Spinal cord (tissue), 10 donors: Measurements from ENCODE around the gene DEFB129. TPM values are rescaled to one million over a fixed set of nuclear protein-coding genes. Genes with fewer than 3 reads are reported as not detected.
"Not testable (repeated sequence)": the region's sequence is repeated elsewhere in the genome, so short reads cannot be mapped to it uniquely, and the experiment has no call there.

Experiments used
- DNase-seq, 6 donors: peaks; one replicate each; pipeline versions ENCODE4 v3.0.0 to v3.0.0-alpha.2; 2013 to 2015; ENCODE audit warnings: low spot score in 6 of 6, low read depth in 4 of 6
- H3K27ac ChIP-seq: one replicate; pipeline ENCODE4 v1.5.1; 2013; ENCODE audit warnings: low read depth, low read length, control low read depth
- H3K27me3 ChIP-seq: one replicate; pipeline ENCODE4 v1.6.1; 2013; ENCODE audit warnings: low read length; ENCODE audit not compliant: control insufficient read depth, insufficient read depth
- H3K36me3 ChIP-seq: one replicate; pipeline ENCODE4 v1.6.1; 2013; ENCODE audit warnings: low read length; ENCODE audit not compliant: control insufficient read depth, insufficient read depth
- H3K4me1 ChIP-seq: one replicate; pipeline ENCODE4 v1.6.1; 2013; ENCODE audit warnings: low read length; ENCODE audit not compliant: control insufficient read depth, insufficient read depth
- H3K4me3 ChIP-seq: one replicate; pipeline ENCODE4 v1.5.1; 2013; ENCODE audit warnings: low read depth, low read length, control low read depth
- H3K9me3 ChIP-seq: one replicate; pipeline ENCODE4 v1.6.1; 2013; ENCODE audit warnings: low read length; ENCODE audit not compliant: control insufficient read depth, insufficient read depth
- WGBS: methylation state at CpG from one replicate; pipeline ENCODE4 v1.1.5; 2013; ENCODE audit warnings: missing lambda C conversion rate; ENCODE audit not compliant: insufficient coverage; 5-methylcytosine and 5-hydroxymethylcytosine counted together
- polyA plus RNA-seq, 2 donors: library from polyadenylated mRNA; unstranded; fragments of 120-200 nt; gene quantifications; one replicate each; pipeline ENCODE4 v1.2.1, GENCODE V29; 2013; ENCODE audit not compliant: insufficient read length in 2 of 2
- total RNA-seq, 2 donors: library from RNA; depleted of rRNA in 1 of 2; stranded (reverse); fragments of 120-200 nt in 1 of 2; fragments of >200 nt in 1 of 2; gene quantifications; one replicate each; pipeline versions ENCODE4 v1.2.3 to v1.2.4, GENCODE V29; 2013 to 2014
- donor health status: healthy.

Gene DEFB129
- total and polyA plus RNA-seq, 4 donors, result not detected

DNA sequence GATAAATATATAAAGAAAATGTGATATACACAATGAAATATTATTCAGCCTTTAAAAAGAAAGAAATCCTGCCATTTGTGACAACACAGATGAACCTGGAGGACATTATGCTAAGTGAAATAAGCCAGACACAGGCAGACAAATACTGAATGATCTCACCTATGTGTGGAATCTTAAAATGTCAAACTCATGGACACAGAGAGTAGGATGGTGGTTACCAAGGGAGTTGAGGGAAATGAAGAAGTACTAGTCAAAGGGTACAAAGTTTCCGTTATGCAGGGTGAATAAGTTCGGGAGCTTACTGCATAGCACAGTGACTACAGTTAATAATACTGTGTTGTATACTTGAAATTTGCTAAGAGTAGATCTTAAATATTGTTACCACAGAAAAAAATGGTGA is 15.8 kb downstream of the DEFB129 start:
- no peaks in the 10 kb centered on the region for H3K36me3 ChIP-seq
- H3K27ac ChIP-seq, result no peak overlapping the region
- WGBS, result no CpG with 5 or more reads among the region's 2 CpGs
- H3K4me1 ChIP-seq, result no peaks in the 10 kb centered on the region
- no peaks in the 10 kb centered on the region for H3K9me3 ChIP-seq
- DNase-seq, result no peak
- peaks cover 2% of the 10 kb centered on the region for H3K27me3 ChIP-seq
- no peak overlapping the region for H3K4me3 ChIP-seq

DNA sequence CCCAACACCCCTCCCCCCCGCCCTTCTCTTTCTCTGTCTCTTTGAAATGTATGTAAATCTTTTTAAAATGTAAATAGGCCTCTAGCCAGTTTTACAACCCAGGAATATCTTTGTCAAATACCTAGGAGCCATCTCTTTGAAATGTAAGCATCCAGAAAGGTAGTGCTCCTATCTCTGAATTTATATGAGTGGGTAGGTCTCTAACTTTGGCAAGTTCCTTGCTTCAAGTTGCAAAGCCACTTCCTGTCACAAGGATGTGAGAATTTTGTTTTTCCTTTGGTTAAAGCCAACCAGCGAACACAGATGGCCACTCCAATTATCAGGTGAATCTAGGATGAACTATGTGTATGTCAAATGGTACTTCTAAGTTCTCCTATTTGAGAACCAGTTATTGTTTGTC is 24.3 kb downstream of the DEFB129 start:
- H3K4me1 ChIP-seq, result no peaks in the 10 kb centered on the region
- H3K36me3 ChIP-seq, result no peaks in the 10 kb centered on the region
- no CpG with 5 or more reads among the region's 2 CpGs for WGBS
- H3K27me3 ChIP-seq, result no peaks in the 10 kb centered on the region
- H3K9me3 ChIP-seq, result no peaks in the 10 kb centered on the region
- H3K4me3 ChIP-seq, result no peak overlapping the region
- H3K27ac ChIP-seq, result no peak overlapping the region
- no peak for DNase-seq

DNA sequence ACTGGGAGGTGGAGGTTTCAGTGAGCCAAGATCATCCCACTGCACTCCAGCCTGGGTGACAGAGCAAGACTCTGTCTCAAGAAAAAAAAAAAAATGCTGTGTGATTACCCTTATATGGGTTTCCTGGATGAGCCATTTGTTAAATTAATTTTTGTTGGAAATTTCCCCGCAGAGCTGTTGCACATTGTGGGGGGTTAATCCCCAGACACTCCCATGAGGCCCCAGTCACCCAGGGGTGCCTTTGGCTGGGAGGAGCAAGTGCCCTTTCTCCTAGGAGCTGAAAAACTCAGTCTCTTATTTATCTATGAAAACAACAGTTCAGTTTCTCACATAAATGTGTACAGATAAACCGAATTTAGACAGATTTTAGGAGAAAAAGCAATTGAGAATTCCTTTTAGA is 25.7 kb downstream of the DEFB129 start:
- Histone ChIP-seq H3K9me3 (no peaks in the 10 kb centered on the region), H3K27me3 (no peaks in the 10 kb centered on the region), H3K27ac (no peak overlapping the region), H3K4me1 (no peaks in the 10 kb centered on the region), H3K4me3 (no peak overlapping the region), H3K36me3 (no peaks in the 10 kb centered on the region)
- no peak for DNase-seq
- no CpG with 5 or more reads among the region's 2 CpGs for WGBS

GRCh38 chr20:253447-253846 is 26.4 kb downstream of the DEFB129 start:
- DNase-seq, H3K27me3 ChIP-seq, H3K9me3 ChIP-seq, H3K27ac ChIP-seq, H3K4me1 ChIP-seq, H3K36me3 ChIP-seq, H3K4me3 ChIP-seq: not testable (repeated sequence)
- WGBS, result 73% methylated on average over 3 of the region's 6 CpGs

DNA sequence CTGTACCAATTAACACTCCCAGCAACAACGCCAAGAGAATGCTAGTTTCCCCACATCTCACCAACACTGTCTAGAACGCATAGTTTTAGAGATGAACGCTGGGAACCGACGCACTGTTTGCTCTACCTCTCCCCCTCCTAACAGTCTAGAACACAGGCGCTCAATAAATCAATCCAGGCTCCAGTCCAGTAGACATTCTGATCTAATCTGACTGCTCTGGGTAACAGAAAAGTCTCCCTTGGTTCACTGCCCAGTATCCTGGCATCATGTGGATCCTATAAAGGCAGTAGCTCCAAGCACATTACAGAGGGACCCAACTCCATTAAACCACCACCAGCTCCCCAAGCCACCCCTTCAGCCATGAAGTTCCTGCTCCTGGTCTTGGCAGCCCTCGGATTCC is 30.4 kb downstream of the DEFB129 start, which contains the start of gene DEFB132:
Gene DEFB132 (plus strand): TSS at position 306 of the 400 bp plus-strand sequence. CDS start 55 bp downstream, at position 361.
- WGBS, result 60% methylated on average over 6 of the region's 7 CpGs
- Histone ChIP-seq H3K4me3 (no peak within 1 kb of the TSS), H3K36me3 (no peaks in the 10 kb centered on the region), H3K27ac (no peak within 1 kb of the TSS), H3K4me1 (no peaks in the 10 kb centered on the region), H3K9me3 (no peaks in the 10 kb centered on the region), H3K27me3 (no peaks in the 10 kb centered on the region)
- DNase-seq, result no peak

GRCh38 chr20:258269-258858 is 31.3 kb downstream of the DEFB129 start:
- H3K27me3 ChIP-seq, result no peaks in the 10 kb centered on the region
- no peaks in the 10 kb centered on the region for H3K4me1 ChIP-seq
- WGBS, result 42% methylated on average over 3 of the region's 4 CpGs
- H3K9me3 ChIP-seq, result no peaks in the 10 kb centered on the region
- no peak for DNase-seq
- H3K36me3 ChIP-seq, result no peaks in the 10 kb centered on the region
- no peak overlapping the region for H3K27ac ChIP-seq
- H3K4me3 ChIP-seq, result no peak overlapping the region

DNA sequence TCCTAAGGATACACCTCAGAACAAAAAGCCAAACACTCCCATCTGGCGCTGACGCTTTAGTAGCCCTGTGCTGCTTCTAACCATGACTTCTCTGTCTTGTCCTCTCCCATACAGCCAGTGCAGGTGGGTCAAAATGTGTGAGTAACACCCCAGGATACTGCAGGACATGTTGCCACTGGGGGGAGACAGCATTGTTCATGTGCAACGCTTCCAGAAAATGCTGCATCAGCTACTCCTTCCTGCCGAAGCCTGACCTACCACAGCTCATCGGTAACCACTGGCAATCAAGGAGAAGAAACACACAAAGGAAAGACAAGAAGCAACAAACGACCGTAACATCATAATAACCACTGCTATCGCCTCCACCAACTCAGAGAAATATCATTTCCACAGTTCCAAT is 31.9 kb downstream of the DEFB129 start:
- H3K4me1 ChIP-seq, result no peaks in the 10 kb centered on the region
- no peaks in the 10 kb centered on the region for H3K36me3 ChIP-seq
- no peaks in the 10 kb centered on the region for H3K27me3 ChIP-seq
- H3K9me3 ChIP-seq, result no peaks in the 10 kb centered on the region
- WGBS, result 45% methylated on average over 6 of the region's 8 CpGs
- no peak overlapping the region for H3K4me3 ChIP-seq
- peak in 1 of 6 donors; percentile 25 for DNase-seq
- no peak overlapping the region for H3K27ac ChIP-seq

- Histone ChIP-seq H3K27me3 (no peaks in the 10 kb centered on the region), H3K36me3 (no peaks in the 10 kb centered on the region), H3K4me1 (no peaks in the 10 kb centered on the region), H3K27ac (no peak overlapping the region), H3K9me3 (no peaks in the 10 kb centered on the region), H3K4me3 (no peak overlapping the region)
- no CpG with 5 or more reads among the region's 2 CpGs for WGBS
- no peak for DNase-seq
These were observed 32.9 kb downstream of the DEFB129 start for GRCh38 chr20:259981-260380.

DNA sequence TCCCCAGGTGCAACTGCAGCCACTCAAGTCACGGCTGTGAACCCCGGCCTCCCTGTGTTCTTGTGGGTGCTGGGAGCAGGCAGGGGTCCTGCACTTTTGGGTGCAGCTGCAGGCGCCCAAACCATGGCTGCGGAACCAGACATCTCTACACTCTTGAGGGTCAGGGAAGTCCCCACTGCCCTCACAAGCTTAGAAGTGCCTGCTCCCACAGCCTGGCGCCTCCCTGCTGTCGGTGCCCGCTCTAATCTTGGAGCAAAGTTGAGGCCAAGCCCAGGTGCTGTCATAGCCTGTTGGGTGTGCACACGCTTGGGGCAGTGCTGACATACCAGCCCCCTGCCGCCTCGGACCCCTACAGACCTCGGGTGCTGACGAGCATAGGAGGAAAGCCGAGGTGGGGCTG is 36.6 kb downstream of the DEFB129 start:
- no peak for DNase-seq
- Histone ChIP-seq H3K4me1 (peaks cover 11% of the 10 kb centered on the region), H3K4me3 (no peak overlapping the region), H3K27ac (no peak overlapping the region), H3K36me3 (no peaks in the 10 kb centered on the region), H3K9me3 (no peaks in the 10 kb centered on the region), H3K27me3 (no peaks in the 10 kb centered on the region)
- WGBS, result 84% methylated on average over 11 of the region's 13 CpGs
